K562 (cell line): ENCODE data around the gene COL4A2.

Experiments used
- ETV6 ChIP-seq, 3 experiments: fragments of 150-350 bp in 1 of 3; sonication (generic) in 1 of 3; formaldehyde crosslinking in 1 of 3; IDR thresholded peaks; 2 replicates each; pipeline versions ENCODE4 v1.6.1 to v1.8.0; 2014 to 2022; ENCODE audit warnings: borderline replicate concordance in 2 of 3, low read depth in 2 of 3, antibody characterized with exemption in 1 of 3, low read length in 1 of 3, mild to moderate bottlenecking in 1 of 3, missing genetic modification reagents in 1 of 3
- FOXJ3 ChIP-seq: sonication (generic); formaldehyde crosslinking; IDR thresholded peaks from 2 replicates; pipeline ENCODE4 v1.4.0; 2020; ENCODE audit warnings: mild to moderate bottlenecking, missing genetic modification reagents
- MAFK ChIP-seq: IDR thresholded peaks from 2 replicates; pipeline ENCODE4 v1.6.1; 2011; ENCODE audit warnings: low read length, improper control_type of control experiment
- MCM2 ChIP-seq: fragments of 450-650 bp; IDR thresholded peaks from 2 replicates; pipeline ENCODE4 v1.6.1; 2017; ENCODE audit warnings: low read depth, mild to moderate bottlenecking
- YY1 ChIP-seq, 3 experiments: IDR thresholded peaks; 2 replicates each; pipeline ENCODE4 v1.6.1; 2011; ENCODE audit warnings: low read length in 2 of 3, mild to moderate bottlenecking in 2 of 3, moderate library complexity in 2 of 3, borderline replicate concordance in 1 of 3, control low read depth in 1 of 3, low read depth in 1 of 3; ENCODE audit not compliant: insufficient read depth in 3 of 3, insufficient replicate concordance in 2 of 3, control insufficient read depth in 1 of 3, insufficient read length in 1 of 3; ENCODE audit errors: extremely low read depth in 1 of 3
- ZNF143 ChIP-seq: sonication (generic); formaldehyde crosslinking; IDR thresholded peaks from 2 replicates; pipeline ENCODE4 v1.9.0; 2022; ENCODE audit warnings: mild to moderate bottlenecking, missing genetic modification reagents
- TF ChIP-seq, protein P1 (sequence below): sonication (generic); formaldehyde crosslinking; IDR thresholded peaks from 2 replicates; pipeline ENCODE4 v1.9.0; 2022; ENCODE audit warnings: mild to moderate bottlenecking, missing genetic modification reagents
- TF ChIP-seq, protein P2 (sequence below): fragments of 450-650 bp; formaldehyde crosslinking; IDR thresholded peaks from 2 replicates; pipeline ENCODE4 v1.4.0; 2022; ENCODE audit warnings: missing genetic modification characterization

GRCh38 chr13:110388108-110388943 is 81.2 kb downstream of the COL4A2 start:
- TF ChIP-seq MCM2 (no peak), MAFK (peak; percentile 90), ZNF143 (no peak), ETV6 (IDR thresholded peaks at IDR 0.05; ENCODE audit: borderline replicate concordance in 1 of 2, low read depth in 2 of 2, low read length in 1 of 2) (no peak), ETV6 (CRISPR knock-in tag; IDR thresholded peaks at IDR 0.05; ENCODE audit: borderline replicate concordance) (no peak), YY1 (IDR thresholded peaks at IDR 0.05; ENCODE audit: borderline replicate concordance in 1 of 3, control insufficient read depth in 1 of 3, extremely low read depth in 1 of 3, insufficient read depth in 3 of 3, insufficient read length in 1 of 3, insufficient replicate concordance in 2 of 3, low read depth in 1 of 3, low read length in 2 of 3) (no peak), FOXJ3 (CRISPR knock-in tag) (no peak)
- TF ChIP-seq, protein P1, sequence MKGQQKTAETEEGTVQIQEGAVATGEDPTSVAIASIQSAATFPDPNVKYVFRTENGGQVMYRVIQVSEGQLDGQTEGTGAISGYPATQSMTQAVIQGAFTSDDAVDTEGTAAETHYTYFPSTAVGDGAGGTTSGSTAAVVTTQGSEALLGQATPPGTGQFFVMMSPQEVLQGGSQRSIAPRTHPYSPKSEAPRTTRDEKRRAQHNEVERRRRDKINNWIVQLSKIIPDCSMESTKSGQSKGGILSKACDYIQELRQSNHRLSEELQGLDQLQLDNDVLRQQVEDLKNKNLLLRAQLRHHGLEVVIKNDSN (CRISPR knock-in tag): no peak
- TF ChIP-seq, protein P2, sequence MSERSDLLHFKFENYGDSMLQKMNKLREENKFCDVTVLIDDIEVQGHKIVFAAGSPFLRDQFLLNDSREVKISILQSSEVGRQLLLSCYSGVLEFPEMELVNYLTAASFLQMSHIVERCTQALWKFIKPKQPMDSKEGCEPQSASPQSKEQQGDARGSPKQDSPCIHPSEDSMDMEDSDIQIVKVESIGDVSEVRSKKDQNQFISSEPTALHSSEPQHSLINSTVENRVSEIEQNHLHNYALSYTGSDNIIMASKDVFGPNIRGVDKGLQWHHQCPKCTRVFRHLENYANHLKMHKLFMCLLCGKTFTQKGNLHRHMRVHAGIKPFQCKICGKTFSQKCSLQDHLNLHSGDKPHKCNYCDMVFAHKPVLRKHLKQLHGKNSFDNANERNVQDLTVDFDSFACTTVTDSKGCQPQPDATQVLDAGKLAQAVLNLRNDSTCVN (CRISPR knock-in tag): no peak
